ENCODE measurements around the gene MAG.

Gene MAG

GRCh38 chr19:35296644-35297514 lies 4.9 kb downstream of the MAG start:
- DNase-seq (ENCODE audit: extremely low read depth in 1 of 2, low read depth in 1 of 2), result no peak

DNA sequence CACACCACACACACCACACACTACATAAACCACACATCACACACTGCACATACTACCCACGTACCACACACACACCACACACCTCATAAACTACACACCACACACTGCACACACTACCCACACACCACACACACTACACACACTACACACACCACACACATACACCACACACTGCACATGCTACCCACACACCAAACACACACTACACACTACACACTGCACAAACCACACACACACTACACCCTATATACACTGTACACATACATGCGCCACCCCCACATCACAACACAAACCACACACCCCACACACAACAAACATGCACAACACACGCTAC lies 5.5 kb downstream of the MAG start:
- DNase-seq (ENCODE audit: extremely low read depth in 1 of 2, low read depth in 1 of 2), result no peak

- DNase-seq (ENCODE audit: extremely low read depth in 1 of 2, low read depth in 1 of 2), result no peak
Observed at GRCh38 chr19:35297922-35298321, 6.0 kb downstream of the MAG start.

- DNase-seq (ENCODE audit: extremely low read depth in 1 of 2, low read depth in 1 of 2), result no peak
Observed at GRCh38 chr19:35298561-35298972, 6.6 kb downstream of the MAG start.

GRCh38 chr19:35299523-35300338 lies 7.8 kb downstream of the MAG start:
- no peak for DNase-seq (ENCODE audit: extremely low read depth in 1 of 2, low read depth in 1 of 2)

GRCh38 chr19:35300339-35300649 lies 8.3 kb downstream of the MAG start:
- DNase-seq (ENCODE audit: extremely low read depth in 1 of 2, low read depth in 1 of 2), result no peak

GRCh38 chr19:35301961-35302360 lies 10.0 kb downstream of the MAG start:
- no peak for DNase-seq (ENCODE audit: extremely low read depth in 1 of 2, low read depth in 1 of 2)

- DNase-seq (ENCODE audit: extremely low read depth in 1 of 2, low read depth in 1 of 2), result no peak
Observed at GRCh38 chr19:35302446-35302845, 10.5 kb downstream of the MAG start.

DNA sequence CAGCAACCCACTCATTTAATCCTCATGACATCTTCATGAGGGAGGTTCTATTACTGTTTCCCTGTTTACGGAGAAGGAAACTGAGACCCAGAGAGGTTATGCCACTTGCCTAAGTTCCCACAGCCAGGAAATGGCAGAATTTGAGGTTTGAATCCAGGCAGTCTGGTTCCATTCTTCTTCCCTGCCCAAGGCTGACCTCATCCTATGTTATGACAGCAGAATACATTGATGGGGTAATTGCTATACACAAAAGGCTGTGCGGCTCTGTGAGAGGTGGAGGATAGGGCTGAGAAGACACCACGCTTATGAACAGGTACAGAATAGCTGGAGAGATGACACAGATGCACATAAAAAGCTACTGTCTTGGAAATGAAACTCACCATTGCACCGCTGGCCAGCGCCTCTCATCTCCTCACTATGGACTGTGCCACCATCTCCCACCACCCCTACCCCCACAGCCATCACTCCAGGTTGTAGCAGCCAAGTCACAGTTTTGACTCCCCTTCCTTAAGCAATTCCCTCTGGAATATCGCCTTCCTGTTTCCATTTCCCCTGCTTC lies 11.5 kb downstream of the MAG start:
- no peak for DNase-seq (ENCODE audit: extremely low read depth in 1 of 2, low read depth in 1 of 2)

- no peak for DNase-seq (ENCODE audit: extremely low read depth in 1 of 2, low read depth in 1 of 2)
Observed at GRCh38 chr19:35304036-35304435, 12.1 kb downstream of the MAG start.

GRCh38 chr19:35305181-35305580 lies 13.2 kb downstream of the MAG start:
- DNase-seq (ENCODE audit: extremely low read depth in 1 of 2, low read depth in 1 of 2), result no peak

- no peak for DNase-seq (ENCODE audit: extremely low read depth in 1 of 2, low read depth in 1 of 2)
Observed at GRCh38 chr19:35306473-35307246, 14.7 kb downstream of the MAG start.

DNA sequence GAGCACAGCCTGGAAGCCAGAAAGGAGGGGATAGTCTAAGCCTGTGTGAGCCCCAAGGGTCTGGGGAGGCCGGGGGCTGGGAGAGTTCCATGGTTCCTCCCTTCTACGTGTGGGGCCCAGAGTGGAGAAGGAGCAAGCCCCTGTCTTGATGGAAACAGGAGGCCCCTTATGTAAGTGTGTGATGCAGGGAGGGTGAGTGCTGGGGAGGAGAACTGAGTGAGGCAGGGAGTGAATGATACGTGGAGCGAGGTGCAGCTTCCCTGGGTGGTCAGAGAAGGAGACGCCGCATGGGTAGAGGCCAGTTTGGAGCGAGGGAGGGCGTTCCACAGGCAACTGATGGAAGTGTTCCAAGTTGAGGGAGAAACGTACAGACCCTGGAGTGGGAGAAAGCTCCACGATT lies 16.0 kb downstream of the MAG start:
- DNase-seq (ENCODE audit: extremely low read depth in 1 of 2, low read depth in 1 of 2), result no peak

GRCh38 chr19:35308910-35309309 lies 16.9 kb downstream of the MAG start:
- no peak for DNase-seq (ENCODE audit: extremely low read depth in 1 of 2, low read depth in 1 of 2)

DNA sequence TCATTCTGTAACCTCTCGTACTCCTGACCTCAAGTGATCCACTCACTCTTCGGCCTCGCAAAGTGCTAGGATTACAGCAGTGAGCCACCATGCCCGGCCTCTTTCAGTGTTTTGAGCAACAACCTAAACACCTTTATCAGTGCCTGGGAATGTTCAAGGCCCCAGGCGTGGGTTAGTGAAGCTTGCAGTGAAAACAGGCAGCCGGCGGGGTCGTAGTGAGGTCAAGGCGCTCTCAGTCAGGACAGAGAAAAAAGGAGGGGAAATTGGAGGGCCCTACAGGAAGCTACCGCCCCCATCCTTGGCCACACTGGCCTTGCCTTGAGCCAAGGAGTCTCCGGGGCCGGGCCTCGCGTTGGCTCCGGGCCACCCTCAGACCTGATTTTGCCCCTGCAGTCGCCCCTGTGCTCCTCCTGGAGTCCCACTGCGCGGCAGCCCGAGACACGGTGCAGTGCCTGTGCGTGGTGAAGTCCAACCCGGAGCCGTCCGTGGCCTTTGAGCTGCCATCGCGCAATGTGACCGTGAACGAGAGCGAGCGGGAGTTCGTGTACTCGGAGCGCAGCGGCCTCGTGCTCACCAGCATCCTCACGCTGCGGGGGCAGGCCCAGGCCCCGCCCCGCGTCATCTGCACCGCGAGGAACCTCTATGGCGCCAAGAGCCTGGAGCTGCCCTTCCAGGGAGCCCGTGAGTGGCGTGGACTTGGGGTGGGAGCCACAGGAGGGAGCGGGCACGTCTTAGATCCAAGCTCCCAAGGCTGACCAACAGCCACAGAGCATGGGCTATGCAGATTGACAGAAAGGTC lies 17.7 kb downstream of the MAG start:
- DNase-seq (ENCODE audit: extremely low read depth in 1 of 2, low read depth in 1 of 2), result no peak

- no peak for DNase-seq (ENCODE audit: extremely low read depth in 1 of 2, low read depth in 1 of 2)
Observed at GRCh38 chr19:35310331-35310730, 18.4 kb downstream of the MAG start.

DNA sequence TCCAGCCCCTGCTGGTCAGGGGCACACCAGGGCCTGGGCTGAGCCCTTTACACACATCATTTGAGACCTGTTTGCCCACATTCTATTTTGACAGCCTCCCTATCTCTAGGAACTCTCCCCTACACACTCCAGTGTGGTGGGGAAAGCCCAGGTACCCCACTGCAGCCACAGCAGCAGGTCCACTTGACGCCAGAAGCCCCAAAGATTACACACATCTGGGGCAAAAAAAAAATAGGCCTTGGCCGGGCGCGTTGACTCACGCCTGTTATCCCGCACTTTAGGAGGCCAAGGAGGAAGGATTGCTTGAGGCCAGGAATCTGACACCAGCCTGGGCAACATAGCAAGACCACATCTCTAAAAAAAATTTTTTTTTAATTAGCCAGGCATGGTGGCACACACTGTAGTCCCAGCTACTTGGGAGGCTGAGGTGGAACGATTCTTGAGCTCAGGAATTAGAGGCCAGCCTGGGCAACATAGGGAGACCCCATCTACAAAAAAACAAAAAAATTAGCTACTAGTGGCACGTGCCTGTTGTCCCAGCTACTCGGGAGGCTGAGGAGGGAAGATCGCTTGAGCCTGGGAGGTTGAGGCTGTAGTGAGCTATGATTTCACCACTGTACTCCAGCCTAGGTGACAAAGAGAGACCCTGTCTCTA lies 19.0 kb downstream of the MAG start:
- no peak for DNase-seq (ENCODE audit: extremely low read depth in 1 of 2, low read depth in 1 of 2)

GRCh38 chr19:35311901-35312665 lies 20.1 kb downstream of the MAG start:
- no peak for DNase-seq (ENCODE audit: extremely low read depth in 1 of 2, low read depth in 1 of 2)

DNA sequence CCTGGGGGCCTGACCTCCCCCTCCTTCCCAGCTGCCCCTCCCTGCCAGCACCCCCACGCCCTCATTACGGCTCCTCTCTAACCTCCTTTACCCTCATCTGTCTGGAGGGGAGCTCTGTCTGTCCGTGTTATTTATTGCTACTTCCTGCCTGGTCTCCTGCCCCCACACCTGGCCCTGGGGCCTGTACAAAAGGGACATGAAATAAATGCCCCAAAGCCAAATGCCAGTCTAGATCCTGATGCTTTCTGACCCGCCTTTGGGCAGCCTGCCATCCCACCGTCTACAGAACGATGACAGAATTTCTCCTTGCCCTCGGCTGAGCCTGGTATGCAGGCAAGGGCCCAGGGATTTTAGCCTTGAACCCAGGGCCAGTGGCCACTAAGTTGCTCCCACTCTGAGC lies 21.6 kb downstream of the MAG start:
- no peak for DNase-seq (ENCODE audit: extremely low read depth in 1 of 2, low read depth in 1 of 2)
